ENCODE results near the gene RNF141. TPM values are rescaled to one million over a fixed set of nuclear protein-coding genes. Genes with fewer than 3 reads are reported as not detected.

RNF141 gene
- total RNA-seq, 1 donor, result 34.9 TPM

GRCh38 chr11:10474551-10474950 lies 66.4 kb downstream of the RNF141 start:
- DNase-seq (ENCODE audit: low read depth), result no peak
- H3K4me3 ChIP-seq (ENCODE audit: low read depth, low read length), result no peak overlapping the region
- no peak for TF ChIP-seq CTCF (IDR thresholded peaks at IDR 0.05; ENCODE audit: insufficient read depth, low read length)

GRCh38 chr11:10473371-10473770 lies 67.6 kb downstream of the RNF141 start:
- no peak for DNase-seq (ENCODE audit: low read depth)
- no peak for TF ChIP-seq CTCF (IDR thresholded peaks at IDR 0.05; ENCODE audit: insufficient read depth, low read length)
- no peak overlapping the region for H3K4me3 ChIP-seq (ENCODE audit: low read depth, low read length)

GRCh38 chr11:10462746-10463300 lies 78.2 kb downstream of the RNF141 start:
- TF ChIP-seq CTCF (IDR thresholded peaks at IDR 0.05; ENCODE audit: insufficient read depth, low read length), result no peak
- no peak overlapping the region for H3K4me3 ChIP-seq (ENCODE audit: low read depth, low read length)
- DNase-seq (ENCODE audit: low read depth), result no peak

Other genes starting within 250 kb of the RNF141 start
- gene SBF2, start 247.0 kb downstream of the RNF141 start, total RNA-seq (ENCODE audit: low replicate concordance), result 47.1 and 65.3 TPM in 2 replicates
- gene ADM, start 236.1 kb downstream of the RNF141 start, total RNA-seq (ENCODE audit: low replicate concordance), result 103 and 348 TPM in 2 replicates
- 5.3 and 7.0 TPM in 2 replicates for gene AMPD3, start 85.9 kb downstream of the RNF141 start, total RNA-seq (ENCODE audit: low replicate concordance)
- gene LYVE1, start 27.5 kb upstream of the RNF141 start, total RNA-seq (ENCODE audit: low replicate concordance), result not detected in 2 replicates
- gene IRAG1, start 152.6 kb upstream of the RNF141 start, total RNA-seq (ENCODE audit: low replicate concordance), result 17.6 and 32.0 TPM in 2 replicates
- gene CTR9, start 210.1 kb upstream of the RNF141 start, total RNA-seq (ENCODE audit: low replicate concordance), result 30.5 and 67.5 TPM in 2 replicates